Mucosa of stomach (tissue), 1 donor: ENCODE results near the gene SPARCL1.
"Not testable (repeated sequence)": the region's sequence is repeated elsewhere in the genome, so short reads cannot be mapped to it uniquely, and the experiment has no call there.

ENCODE experiments used
- H3K27me3 ChIP-seq: one replicate; pipeline ENCODE4 v1.7.0; 2013; ENCODE audit warnings: mild to moderate bottlenecking, low read length; ENCODE audit not compliant: control insufficient read depth, insufficient read depth
- H3K36me3 ChIP-seq: one replicate; pipeline ENCODE4 v1.7.0; 2013; ENCODE audit warnings: low read length; ENCODE audit not compliant: control insufficient read depth, insufficient read depth
- H3K4me1 ChIP-seq: one replicate; pipeline ENCODE4 v1.7.0; 2013; ENCODE audit warnings: mild to moderate bottlenecking, low read length; ENCODE audit not compliant: control insufficient read depth, insufficient read depth
- H3K4me3 ChIP-seq: one replicate; pipeline ENCODE4 v1.7.0; 2013; ENCODE audit warnings: low read length
- H3K9ac ChIP-seq: one replicate; pipeline ENCODE4 v1.7.0; 2013; ENCODE audit warnings: mild to moderate bottlenecking, low read length, moderate library complexity
- H3K9me3 ChIP-seq: one replicate; pipeline ENCODE4 v1.7.0; 2013; ENCODE audit warnings: mild to moderate bottlenecking, low read length, moderate library complexity; ENCODE audit not compliant: control insufficient read depth
- donor health status: Pancreatic carcinoma.

The SPARCL1 gene

DNA sequence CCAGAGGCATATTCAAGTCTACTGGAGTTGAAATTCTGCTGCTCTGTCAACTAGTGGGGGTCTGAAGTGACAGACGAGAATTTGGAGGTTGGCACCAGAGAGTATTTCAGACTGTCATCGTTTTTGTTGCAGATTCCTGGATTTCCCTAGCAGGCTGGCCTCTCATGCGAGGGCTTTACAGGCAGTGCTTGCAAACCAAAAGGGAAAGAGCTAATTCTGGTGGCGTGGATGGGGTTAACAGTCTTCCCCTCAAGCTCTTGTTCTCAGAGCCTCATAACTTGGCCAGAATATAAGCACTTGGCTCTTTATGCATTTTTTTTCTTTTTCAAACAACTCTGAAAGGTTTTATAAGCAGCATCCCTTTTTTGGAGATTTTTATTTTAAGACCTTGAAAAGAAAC is at the start of gene SPARCL1:
SPARCL1 (minus strand) TSS at position 190 of the 400 bp plus-strand sequence. CDS start 29,802 bp downstream, outside the sequence.
- Histone ChIP-seq H3K4me1 (no peaks in the 10 kb centered on the region), H3K4me3 (no peak within 1 kb of the TSS), H3K9ac (peak within 1 kb of the TSS; percentile 63), H3K36me3 (no peaks in the 10 kb centered on the region), H3K27me3 (no peaks in the 10 kb centered on the region), H3K9me3 (no peaks in the 10 kb centered on the region)

DNA sequence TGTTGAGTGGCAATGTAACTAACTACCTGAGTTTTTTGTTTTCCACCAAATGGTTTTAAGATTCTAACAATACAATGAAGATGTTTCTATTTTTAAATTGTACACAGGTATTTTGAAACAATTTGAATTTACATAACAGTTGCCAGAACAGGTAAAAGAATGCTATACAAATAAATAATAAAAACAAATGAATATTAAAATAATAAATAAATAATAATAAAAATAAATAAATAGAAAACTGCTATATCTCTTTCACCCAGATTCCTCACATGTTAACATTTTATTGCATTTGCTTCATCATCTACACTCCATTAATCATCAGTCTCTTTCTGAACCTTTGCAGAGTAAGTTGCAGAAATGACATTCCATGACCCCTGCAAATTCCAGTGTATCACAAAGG is 46.8 kb upstream of the SPARCL1 start:
- no peaks in the 10 kb centered on the region for H3K4me1 ChIP-seq
- H3K9me3 ChIP-seq, result no peaks in the 10 kb centered on the region
- H3K36me3 ChIP-seq, result no peaks in the 10 kb centered on the region
- H3K27me3 ChIP-seq, result no peaks in the 10 kb centered on the region
- no peak overlapping the region for H3K4me3 ChIP-seq
- H3K9ac ChIP-seq, result no peak overlapping the region

DNA sequence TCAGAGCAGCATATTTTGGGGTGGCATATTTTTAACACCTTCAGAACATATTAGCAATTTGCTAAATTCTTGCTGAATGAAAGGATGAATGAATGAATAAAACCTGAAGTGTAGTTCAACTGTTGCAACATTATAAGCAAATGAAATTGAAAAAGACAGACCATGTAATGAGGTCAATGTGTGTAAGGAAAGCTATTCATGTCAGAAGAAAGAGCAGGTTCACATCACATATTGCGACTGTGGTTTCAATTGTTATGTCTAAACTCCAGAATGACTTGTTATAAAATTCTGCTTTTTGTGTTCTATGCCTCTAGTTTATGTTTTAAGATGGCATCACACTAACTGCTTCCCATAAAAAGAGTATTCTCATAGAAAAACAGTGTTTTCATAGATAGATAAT is 46.2 kb upstream of the SPARCL1 start:
- Histone ChIP-seq H3K4me1 (no peaks in the 10 kb centered on the region), H3K36me3 (no peaks in the 10 kb centered on the region), H3K9me3 (no peaks in the 10 kb centered on the region), H3K27me3 (no peaks in the 10 kb centered on the region), H3K4me3 (no peak overlapping the region), H3K9ac (no peak overlapping the region)

GRCh38 chr4:87574996-87575395 is 45.8 kb upstream of the SPARCL1 start:
- no peak overlapping the region for H3K4me3 ChIP-seq
- no peaks in the 10 kb centered on the region for H3K4me1 ChIP-seq
- no peaks in the 10 kb centered on the region for H3K27me3 ChIP-seq
- H3K36me3 ChIP-seq, result no peaks in the 10 kb centered on the region
- no peaks in the 10 kb centered on the region for H3K9me3 ChIP-seq
- H3K9ac ChIP-seq, result no peak overlapping the region

GRCh38 chr4:87574376-87574775 is 45.2 kb upstream of the SPARCL1 start:
- H3K27me3 ChIP-seq, H3K9ac ChIP-seq, H3K36me3 ChIP-seq, H3K9me3 ChIP-seq, H3K4me3 ChIP-seq, H3K4me1 ChIP-seq: not testable (repeated sequence)

GRCh38 chr4:87570290-87570805 is 41.2 kb upstream of the SPARCL1 start:
- H3K4me1 ChIP-seq, result no peaks in the 10 kb centered on the region
- no peaks in the 10 kb centered on the region for H3K27me3 ChIP-seq
- no peaks in the 10 kb centered on the region for H3K9me3 ChIP-seq
- no peaks in the 10 kb centered on the region for H3K36me3 ChIP-seq
- no peak overlapping the region for H3K9ac ChIP-seq
- H3K4me3 ChIP-seq, result no peak overlapping the region

GRCh38 chr4:87567191-87567590 is 38.0 kb upstream of the SPARCL1 start:
- no peaks in the 10 kb centered on the region for H3K36me3 ChIP-seq

DNA sequence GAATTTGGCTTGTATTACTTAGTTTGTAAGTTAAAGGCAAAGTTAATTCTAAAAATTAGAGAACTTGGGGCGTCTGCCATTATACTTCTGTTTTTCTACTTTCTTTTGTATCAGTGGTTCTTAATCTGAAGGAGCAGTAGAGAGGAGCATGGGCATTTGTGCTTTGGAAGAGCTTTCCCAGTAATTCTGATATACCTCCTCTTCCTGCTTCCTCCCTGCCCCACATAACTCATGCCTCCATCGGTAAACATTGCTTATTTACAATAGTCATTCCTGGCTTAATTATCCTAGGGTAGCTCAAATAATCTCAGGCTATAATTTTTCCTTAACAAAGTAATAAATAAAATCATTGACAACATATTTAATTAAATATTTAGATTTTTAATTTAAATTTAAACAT is 37.1 kb upstream of the SPARCL1 start:
- H3K36me3 ChIP-seq, result no peaks in the 10 kb centered on the region
- H3K4me1 ChIP-seq, result no peaks in the 10 kb centered on the region
- H3K4me3 ChIP-seq, result no peak overlapping the region
- H3K9ac ChIP-seq, result no peak overlapping the region
- no peaks in the 10 kb centered on the region for H3K27me3 ChIP-seq
- no peaks in the 10 kb centered on the region for H3K9me3 ChIP-seq

More at GRCh38 chr4:87567191-87567590, 38.0 kb upstream of the SPARCL1 start:
- no peaks in the 10 kb centered on the region for H3K9me3 ChIP-seq
- no peaks in the 10 kb centered on the region for H3K27me3 ChIP-seq
- no peaks in the 10 kb centered on the region for H3K4me1 ChIP-seq
- H3K4me3 ChIP-seq, result no peak overlapping the region
- no peak overlapping the region for H3K9ac ChIP-seq

DNA sequence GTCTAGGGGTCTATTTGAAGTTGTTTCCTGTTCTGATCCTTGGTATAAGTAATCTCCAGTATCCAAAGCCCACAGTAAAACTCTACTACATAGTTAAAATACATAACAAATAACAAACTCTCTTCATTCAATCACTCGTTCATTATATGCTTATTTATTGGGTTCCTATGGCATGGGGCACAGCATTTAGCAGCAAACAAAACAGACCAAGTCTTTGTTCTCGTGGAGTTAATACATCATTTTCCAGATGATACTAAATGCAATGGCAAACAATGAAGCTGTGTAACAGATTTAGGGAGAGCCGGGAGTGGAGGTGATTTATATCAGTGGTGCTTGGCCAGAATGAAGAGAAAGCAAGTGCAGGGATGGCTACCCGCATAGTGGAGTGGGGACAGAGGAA is 36.6 kb upstream of the SPARCL1 start:
- Histone ChIP-seq H3K36me3 (no peaks in the 10 kb centered on the region), H3K4me3 (no peak overlapping the region), H3K27me3 (no peaks in the 10 kb centered on the region), H3K9me3 (no peaks in the 10 kb centered on the region), H3K9ac (no peak overlapping the region), H3K4me1 (no peaks in the 10 kb centered on the region)

DNA sequence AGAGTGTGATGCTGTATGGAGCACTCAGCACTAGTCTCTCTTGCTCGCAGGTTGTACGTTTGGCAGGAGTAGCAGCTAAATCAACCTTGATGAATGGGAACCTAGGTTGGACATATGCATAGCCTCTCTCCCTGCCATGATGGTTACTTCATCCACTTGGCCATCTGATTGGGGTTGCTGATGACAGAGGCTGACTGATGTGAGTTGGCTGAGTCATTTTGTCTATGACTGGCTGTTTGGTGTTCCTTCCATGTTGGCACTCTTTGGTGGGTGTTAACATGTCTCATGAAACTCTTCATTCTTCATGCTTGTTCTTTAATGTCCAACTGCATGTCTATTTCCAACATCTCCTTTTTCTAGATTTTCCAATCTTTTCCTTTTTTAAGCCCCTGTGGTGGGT is 31.6 kb upstream of the SPARCL1 start:
- Histone ChIP-seq H3K9me3 (no peaks in the 10 kb centered on the region), H3K4me1 (no peaks in the 10 kb centered on the region), H3K9ac (no peak overlapping the region), H3K4me3 (no peak overlapping the region), H3K27me3 (no peaks in the 10 kb centered on the region), H3K36me3 (no peaks in the 10 kb centered on the region)

DNA sequence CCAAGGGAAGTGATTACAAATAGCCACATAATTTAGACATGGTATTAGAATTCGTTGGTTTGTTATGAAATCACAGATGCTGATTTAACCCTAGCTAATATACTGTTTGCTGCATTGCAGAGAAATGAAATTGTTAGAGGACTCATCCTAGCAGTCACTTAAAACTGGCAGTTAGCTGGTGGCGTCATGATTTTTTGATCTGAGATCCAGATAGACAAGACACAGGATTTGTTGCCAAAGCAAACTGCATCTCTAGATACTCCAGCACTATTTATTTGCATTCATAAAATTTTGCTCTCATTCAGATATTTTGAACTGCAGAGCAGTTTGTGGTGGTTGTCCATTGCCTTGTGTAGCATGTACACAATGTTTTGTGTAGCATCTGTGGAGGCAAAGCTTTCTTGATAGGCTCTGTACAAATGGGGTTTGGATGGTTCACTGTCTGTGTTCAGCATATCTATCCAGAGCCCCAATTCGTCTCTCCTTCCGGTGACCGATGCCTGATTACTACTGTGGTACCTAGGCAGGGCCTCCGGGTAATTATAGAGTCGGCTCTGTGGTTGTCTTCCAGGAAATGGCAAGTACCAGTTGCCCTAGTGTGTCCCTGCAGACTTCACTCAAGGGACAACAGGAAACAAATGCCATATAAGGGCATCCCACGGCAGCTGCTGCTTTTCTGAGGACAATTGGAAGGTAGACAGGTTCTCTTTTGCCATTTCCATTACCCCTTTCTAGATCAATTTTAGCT is 30.1 kb upstream of the SPARCL1 start:
- Histone ChIP-seq H3K36me3 (no peaks in the 10 kb centered on the region), H3K4me1 (no peaks in the 10 kb centered on the region), H3K9ac (no peak overlapping the region), H3K4me3 (no peak overlapping the region), H3K9me3 (no peaks in the 10 kb centered on the region), H3K27me3 (no peaks in the 10 kb centered on the region)

DNA sequence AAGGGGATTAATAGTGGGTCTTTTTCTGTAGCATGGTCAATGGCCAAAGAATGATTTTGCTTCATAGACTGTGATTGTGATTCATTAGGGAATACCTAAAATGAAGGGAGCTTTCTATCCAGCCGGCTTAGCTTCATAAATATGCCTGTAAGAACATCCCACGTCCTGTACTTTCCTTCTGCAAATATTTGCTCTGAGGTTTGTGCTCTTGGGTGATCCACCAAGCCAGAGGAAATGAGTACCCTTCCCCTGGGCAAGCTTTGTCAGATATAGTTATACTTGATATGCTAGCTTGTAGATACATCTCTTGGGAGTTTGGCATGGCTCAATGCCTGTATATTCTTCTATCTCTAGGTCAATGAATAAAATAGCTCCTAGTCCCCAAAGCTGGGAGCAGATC is 28.2 kb upstream of the SPARCL1 start:
- H3K27me3 ChIP-seq, result no peaks in the 10 kb centered on the region
- no peak overlapping the region for H3K9ac ChIP-seq
- no peaks in the 10 kb centered on the region for H3K36me3 ChIP-seq
- H3K9me3 ChIP-seq, result no peaks in the 10 kb centered on the region
- H3K4me1 ChIP-seq, result no peaks in the 10 kb centered on the region
- no peak overlapping the region for H3K4me3 ChIP-seq
